GM21381 (cell line): ENCODE data around the gene FDX1.

ENCODE experiments used
- ATAC-seq: cut with Tn5 transposase; IDR thresholded peaks from one replicate; pipeline ENCODE4 v1.9.1; 2021; ENCODE audit warnings: mild to moderate bottlenecking, moderate library complexity; ENCODE audit not compliant: unreplicated experiment

The FDX1 gene

GRCh38 chr11:110505528-110506284 is 76.0 kb downstream of the FDX1 start:
- no peak for ATAC-seq

- ATAC-seq, result no peak
These were observed 77.6 kb downstream of the FDX1 start for GRCh38 chr11:110507328-110507727.

DNA sequence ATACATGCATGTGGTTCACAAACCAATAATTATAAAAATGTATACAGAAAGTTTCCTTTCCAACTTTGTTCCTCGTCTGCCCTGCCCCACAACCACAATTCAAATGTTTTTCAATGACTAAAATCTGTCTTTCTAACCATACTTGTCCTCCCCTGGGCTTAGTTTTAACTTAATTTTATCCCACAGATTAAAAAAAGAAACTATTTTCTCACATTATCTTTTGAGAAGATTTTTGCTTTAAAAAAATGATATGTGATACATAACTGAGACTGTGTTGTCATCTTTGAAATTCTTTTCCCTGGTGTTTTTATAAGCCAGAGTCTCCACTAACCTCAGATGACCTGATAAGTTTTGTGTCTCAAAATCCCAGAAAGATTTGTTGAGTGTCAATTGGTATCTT is 79.0 kb downstream of the FDX1 start:
- ATAC-seq, result no peak

DNA sequence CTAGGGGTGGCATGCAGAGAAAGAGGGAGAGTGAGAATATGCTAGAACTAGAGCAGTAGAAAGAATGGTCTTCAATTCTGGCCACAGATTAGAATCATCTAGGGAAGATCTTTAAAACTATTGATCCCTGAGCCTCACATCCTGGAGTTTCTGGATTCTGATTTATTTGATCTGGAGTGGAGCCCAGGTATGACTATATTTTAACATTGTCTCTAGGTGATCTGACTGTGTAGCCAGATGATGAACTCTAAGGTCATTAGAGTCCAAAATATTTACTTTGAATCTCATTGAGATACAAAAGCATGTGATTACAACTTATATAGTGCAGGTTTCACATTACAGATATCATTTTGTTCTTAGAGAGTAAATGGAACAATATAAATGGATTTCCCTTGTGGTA is 79.7 kb downstream of the FDX1 start:
- ATAC-seq, result no peak

DNA sequence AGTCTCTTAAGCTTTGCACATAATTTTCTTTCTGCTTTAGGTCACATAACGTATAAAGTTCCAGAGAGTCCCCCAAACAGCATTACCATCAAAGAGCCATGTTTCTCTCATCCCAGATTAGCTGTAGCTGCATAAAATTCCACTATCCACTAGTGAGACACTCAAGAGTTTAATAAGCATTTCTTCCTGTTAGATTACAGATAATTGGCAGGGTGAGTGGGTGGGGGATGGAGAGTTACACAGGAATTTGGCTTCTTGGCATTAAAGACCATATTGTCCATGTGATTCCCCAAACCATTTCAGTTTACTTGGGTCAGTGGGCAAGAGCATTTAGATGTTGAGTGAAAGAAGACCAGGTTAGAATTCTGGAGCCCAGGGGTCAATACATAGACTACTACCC is 82.3 kb downstream of the FDX1 start:
- no peak for ATAC-seq

- ATAC-seq, result no peak
These were observed 83.6 kb downstream of the FDX1 start for GRCh38 chr11:110513259-110513801.

DNA sequence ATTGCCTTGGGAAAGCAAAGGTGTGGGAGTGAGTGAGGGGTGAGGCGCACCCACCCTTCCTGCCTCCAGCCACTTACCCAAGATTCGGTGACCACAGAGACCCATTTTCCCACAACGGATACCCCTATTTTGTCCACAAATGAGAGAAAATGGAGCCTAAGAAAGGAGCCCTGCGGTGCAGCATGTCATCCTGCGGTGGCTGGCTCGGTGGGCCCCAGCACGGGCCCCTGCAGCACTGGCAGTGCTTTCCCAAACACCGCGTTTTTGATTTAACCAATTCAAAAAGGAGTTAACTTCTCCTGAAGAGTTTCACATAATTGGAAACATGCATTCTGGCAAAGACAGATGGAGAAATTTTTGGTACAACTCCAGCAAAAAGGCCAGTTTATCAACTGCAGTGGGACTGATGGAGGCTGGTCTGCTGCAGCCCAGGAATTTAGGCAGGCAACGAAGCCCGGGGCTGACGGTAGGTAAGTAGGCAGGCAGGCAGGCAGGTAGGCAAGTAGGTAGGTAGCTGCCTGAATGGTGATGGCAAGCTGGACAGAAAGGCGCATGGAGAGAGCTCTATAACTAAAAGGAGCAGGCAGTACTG is 84.2 kb downstream of the FDX1 start:
- ATAC-seq, result no peak
